Epithelial cell of prostate (primary cell): Measurements from ENCODE around the gene XPNPEP2.
A peak's percentile ranks its signal among the peaks of the same experiment; 100 is the strongest.

Experiments
- DNase-seq: peaks from one replicate; pipeline ENCODE4 v3.0.0-alpha.2; 2011; ENCODE audit warnings: low read depth, low spot score
- H3K27ac ChIP-seq: fragments of 450-650 bp; 2 replicates; pipeline ENCODE4 v1.5.1; 2017; ENCODE audit warnings: mild to moderate bottlenecking

The XPNPEP2 gene

GRCh38 chrX:129738466-129739308 is at the start of gene XPNPEP2:
XPNPEP2 (plus strand) TSS chrX:129738979; CDS start chrX:129739214, 235 bp downstream.
- no peak for DNase-seq
- no peak within 1 kb of the TSS for H3K27ac ChIP-seq

GRCh38 chrX:129689796-129690195 is 49.0 kb upstream of the XPNPEP2 start:
- H3K27ac ChIP-seq: no peak overlapping the region
- no peak for DNase-seq

DNA sequence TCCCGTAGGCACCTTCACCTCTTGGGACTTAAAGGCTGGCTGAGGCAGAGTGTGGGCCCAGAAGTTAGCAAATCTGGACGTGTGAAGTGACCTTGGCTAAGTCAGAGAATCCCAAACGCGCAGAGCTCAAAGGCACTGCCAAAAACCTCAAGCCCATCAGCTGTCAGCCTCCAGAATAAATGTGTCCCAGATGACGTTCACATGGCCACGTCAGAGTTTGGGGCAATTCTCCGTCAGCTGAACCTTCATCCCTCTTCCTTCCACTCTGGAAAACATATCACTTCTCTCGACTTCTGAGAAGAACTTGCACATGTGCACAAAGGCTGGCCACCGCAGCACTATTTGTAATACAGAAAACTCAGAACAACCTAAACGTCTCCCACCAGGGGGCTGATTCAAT is 48.3 kb upstream of the XPNPEP2 start:
- no peak for DNase-seq
- H3K27ac ChIP-seq: no peak overlapping the region

DNA sequence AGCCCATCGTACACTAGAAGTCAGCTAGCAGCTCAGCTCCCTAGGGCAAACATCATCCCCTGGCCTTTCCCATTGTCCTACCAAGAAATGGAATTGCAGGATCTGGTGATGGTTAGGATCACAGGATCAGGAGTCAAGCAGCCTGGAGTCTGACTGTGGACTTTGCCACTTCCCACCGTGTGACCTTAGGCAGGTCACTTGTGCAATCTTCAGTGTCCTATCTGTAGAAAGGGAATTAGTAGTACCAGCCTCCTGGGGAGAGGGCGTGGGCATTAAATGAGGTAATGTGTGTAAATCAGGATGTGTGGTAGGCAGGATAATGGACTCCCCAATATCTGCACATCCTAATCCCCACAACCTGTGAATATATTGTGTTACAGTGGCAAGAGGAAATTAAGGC is 45.4 kb upstream of the XPNPEP2 start:
- no peak overlapping the region for H3K27ac ChIP-seq
- DNase-seq: no peak

DNA sequence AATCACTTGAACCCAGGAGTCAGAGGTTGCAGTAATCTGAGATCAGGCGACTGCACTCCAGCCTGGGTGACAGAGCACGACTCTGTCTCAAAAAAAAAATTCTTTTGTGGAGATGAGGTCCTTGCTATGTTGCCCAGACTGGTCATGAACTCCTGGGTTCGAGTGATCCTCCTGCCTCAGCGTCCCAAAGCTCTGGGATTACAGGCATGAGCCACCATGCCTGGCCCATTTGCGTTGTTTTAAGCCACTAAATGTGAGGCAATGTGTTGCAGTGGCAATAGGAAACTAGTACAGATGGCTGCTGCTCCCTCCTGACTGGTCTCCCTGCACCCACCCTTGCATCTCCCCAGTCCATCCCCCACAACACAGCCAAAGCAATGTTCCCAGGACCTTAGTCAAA is 44.0 kb upstream of the XPNPEP2 start:
- no peak for DNase-seq
- no peak overlapping the region for H3K27ac ChIP-seq

DNA sequence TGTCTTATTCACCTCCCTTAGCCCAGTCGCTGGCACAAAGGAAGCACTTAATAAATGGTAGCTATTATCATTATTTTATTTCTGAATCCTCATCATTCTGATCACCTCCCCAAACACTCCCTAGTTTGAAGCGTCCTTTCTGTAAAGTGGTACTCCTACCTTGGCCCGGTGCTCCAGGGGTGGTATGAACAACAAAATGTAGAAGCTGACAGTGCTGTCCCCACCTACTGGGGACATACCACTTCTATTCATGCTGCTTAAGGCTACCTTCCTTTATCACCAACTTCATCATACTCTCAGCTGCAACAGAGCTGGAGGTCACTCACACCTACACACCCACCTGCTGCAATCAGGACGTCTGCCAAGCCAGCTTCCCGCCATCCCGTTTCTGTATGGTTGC is 43.2 kb upstream of the XPNPEP2 start:
- no peak overlapping the region for H3K27ac ChIP-seq
- no peak for DNase-seq

GRCh38 chrX:129695937-129696336 is 42.8 kb upstream of the XPNPEP2 start:
- H3K27ac ChIP-seq: no peak overlapping the region

DNA sequence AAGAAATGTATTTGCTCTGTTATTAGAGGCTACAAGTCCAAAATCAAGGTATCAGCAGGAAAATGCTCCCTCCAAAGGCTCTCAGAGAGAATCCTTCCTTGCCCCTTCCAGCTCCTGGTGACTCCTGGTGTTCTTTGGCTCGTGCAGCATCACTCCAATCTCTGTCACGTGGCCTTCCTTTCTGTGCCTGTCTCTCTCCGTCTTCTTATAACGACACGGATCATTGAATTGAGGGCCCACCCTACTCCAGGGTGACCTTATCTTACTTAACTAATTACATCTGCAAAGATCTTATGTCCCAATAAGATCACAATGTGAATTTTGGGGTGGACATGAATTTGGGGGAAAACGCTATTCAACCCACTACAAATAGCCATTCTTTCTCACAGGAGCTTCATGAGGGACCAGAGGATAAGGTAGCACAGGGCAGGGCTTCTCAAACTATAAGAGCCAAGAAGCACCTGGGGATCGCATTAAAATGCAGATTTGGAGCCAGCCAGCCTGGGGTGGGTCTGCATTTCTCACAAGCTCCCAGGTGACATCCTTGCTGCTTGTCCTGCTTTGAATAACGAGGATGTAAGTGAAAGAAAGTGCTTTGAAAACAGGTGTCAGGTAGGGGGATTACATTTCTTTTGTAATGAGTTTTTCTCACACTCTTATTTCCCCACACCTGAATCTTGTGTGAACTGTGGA is 42.2 kb upstream of the XPNPEP2 start:
- no peak for DNase-seq
- H3K27ac ChIP-seq: no peak overlapping the region

More at GRCh38 chrX:129695937-129696336, 42.8 kb upstream of the XPNPEP2 start:
- no peak for DNase-seq

DNA sequence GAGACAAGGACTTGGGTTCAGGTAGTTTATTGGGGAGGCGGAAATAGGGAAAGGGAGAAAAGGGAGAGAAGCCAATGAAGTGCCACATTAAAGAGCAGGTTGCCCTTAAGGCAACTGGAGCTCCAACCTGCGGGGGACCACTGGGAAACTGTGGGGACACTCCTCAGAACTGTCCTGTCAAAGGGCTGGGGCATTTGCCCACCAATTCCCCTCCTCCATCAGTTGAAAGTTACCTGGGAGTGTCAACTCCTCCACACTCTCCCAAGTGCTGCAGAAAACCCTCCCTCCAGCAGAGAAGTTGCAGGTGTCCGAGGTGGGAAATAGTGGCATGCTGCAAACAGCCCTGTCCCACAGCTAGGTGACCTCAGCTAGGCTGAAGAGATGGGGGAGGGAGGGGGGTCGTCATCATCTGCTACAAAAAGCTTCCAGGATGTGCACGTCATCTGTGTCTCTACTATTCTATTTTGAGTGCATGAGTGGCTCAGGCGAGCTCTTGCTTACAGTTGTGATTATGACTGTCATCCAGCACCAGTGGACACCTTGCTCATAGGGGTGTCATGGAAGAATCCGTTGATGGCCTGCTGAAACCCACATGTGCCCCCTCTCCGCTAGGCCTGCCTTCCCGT is 41.5 kb upstream of the XPNPEP2 start:
- no peak overlapping the region for H3K27ac ChIP-seq
- no peak for DNase-seq

GRCh38 chrX:129698150-129698549 is 40.6 kb upstream of the XPNPEP2 start:
- H3K27ac ChIP-seq: no peak overlapping the region
- no peak for DNase-seq

DNA sequence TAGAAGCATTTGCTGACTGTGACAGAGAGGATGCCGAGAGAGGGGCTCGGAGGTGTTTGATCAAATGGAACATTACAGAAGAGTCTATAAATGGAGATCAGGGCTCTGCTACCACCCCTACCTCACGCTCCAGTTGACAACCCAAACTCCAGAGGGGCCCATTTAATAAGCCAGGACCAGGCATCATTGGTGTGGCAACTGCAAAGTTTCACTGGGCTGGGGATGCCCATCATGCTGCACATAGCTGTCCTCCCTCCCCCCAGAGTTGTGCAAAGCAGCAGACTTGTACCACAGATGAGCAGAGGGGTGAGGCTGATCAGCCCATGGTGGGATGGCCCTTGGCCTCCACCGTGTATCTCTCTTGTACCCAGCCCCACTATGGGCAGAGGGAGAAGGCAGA is 38.2 kb upstream of the XPNPEP2 start:
- no peak for DNase-seq
- no peak overlapping the region for H3K27ac ChIP-seq

DNA sequence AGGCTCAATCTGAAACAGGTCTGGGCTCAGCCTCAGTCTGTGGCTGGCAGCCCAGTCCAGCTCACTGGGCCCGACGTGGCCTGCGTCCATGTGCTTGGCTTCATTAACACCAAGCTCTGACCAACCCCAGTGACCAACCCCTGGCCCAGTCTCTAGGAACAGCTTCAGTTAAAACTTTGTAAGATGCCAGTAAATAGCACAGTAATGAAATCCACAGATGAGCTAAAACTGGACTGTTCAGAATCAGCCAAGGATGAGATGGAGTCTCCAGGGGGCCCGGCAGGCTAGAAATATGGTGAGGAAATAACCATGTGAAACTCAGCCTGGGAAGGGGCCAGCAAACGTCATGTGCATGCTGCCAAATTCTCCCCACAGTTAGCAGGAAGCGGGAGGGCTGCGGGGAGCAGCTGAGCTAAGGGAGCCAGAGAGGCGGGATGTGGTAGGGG is 37.1 kb upstream of the XPNPEP2 start:
- DNase-seq: no peak
- no peak overlapping the region for H3K27ac ChIP-seq

GRCh38 chrX:129704491-129704890 is 34.3 kb upstream of the XPNPEP2 start:
- H3K27ac ChIP-seq: no peak overlapping the region
- no peak for DNase-seq

DNA sequence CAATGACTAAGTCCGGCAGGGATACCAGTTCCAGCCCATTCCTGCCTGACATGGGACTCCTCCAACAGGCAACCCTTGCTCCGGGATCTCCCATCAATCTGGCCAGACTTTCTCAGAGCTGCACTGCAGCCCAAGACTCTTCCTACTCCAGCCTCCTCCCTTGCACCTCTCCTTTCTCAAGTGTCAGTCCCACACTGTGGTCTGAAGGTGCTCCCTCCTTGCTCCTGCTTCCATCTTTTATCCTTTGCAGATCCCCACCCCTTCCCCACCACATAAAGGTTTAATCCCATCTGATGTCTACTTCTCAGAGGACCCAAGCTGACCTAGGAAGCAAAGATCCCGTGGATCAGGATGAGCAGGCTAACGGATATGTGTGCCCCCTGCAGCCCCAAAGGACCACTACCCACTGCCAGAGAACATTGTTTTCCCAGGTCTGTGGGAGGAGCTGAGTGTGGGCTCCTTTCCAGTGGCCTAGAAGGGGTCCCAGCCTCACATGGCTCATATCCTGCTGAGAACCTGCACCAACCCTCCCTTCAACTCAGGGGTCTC is 33.3 kb upstream of the XPNPEP2 start:
- no peak overlapping the region for H3K27ac ChIP-seq
- no peak for DNase-seq

- no peak for DNase-seq
These were observed 32.8 kb upstream of the XPNPEP2 start for GRCh38 chrX:129705988-129706387.

GRCh38 chrX:129706400-129707072 is 32.2 kb upstream of the XPNPEP2 start:
- DNase-seq: no peak
- H3K27ac ChIP-seq: no peak overlapping the region

More at GRCh38 chrX:129705988-129706387, 32.8 kb upstream of the XPNPEP2 start:
- H3K27ac ChIP-seq: no peak overlapping the region

DNA sequence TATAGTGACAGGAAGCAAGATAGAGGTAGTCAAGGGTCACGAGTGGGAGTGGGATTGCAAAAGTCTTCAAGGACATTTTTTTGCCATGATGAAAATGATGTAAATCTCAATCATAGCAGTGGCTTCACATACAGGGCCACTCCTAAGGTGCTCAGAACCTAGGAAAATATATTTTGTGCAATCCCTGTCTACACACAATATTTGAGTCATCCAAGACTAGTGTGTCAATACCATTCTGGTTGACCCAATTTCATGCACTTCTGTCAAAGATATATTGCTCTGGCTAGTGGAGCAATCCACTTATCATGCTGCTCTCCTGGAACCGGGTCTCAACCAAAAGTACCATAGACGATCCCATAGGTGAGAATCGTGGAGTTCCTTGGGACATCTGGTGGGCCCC is 24.2 kb upstream of the XPNPEP2 start:
- H3K27ac ChIP-seq: no peak overlapping the region
- DNase-seq: no peak

DNA sequence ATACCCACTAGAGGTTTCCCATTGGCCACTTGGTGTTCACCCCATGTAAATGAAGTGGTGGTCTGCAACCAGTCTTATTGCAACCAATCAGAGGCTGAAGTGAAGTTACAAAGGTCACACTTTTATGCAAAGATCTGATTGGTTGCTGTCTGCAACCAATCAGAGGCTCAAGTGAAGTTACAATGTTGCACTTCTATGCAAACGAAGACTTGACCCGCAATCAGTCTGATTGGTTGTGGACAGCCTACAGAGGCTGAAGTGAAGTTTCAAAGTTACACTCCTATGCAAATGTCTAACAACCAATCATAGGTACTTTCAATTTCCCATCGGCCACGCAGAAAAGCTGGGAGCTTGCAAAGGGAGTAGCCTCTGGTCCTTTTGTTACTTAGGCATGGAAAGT is 22.3 kb upstream of the XPNPEP2 start:
- H3K27ac ChIP-seq: no peak overlapping the region
- no peak for DNase-seq

- H3K27ac ChIP-seq: no peak overlapping the region
- DNase-seq: peak; percentile 44
These were observed 20.9 kb upstream of the XPNPEP2 start for GRCh38 chrX:129717892-129718291.

GRCh38 chrX:129718676-129719075 is 20.1 kb upstream of the XPNPEP2 start:
- H3K27ac ChIP-seq: no peak overlapping the region
- DNase-seq: no peak
